Stimulated activated CD4-positive, alpha-beta T cell treated with anti-CD3 and anti-CD28 coated beads, Interleukin-4, amount 100 ng/mL, for 1 hour (primary cell): ENCODE measurements around the gene LHPP.
"Not testable (repeated sequence)": the region's sequence is repeated elsewhere in the genome, so short reads cannot be mapped to it uniquely, and the experiment has no call there.

Source experiments
- DNase-seq: peaks from one replicate; pipeline ENCODE4 v3.0.0-alpha.2; 2020

Gene LHPP

DNA sequence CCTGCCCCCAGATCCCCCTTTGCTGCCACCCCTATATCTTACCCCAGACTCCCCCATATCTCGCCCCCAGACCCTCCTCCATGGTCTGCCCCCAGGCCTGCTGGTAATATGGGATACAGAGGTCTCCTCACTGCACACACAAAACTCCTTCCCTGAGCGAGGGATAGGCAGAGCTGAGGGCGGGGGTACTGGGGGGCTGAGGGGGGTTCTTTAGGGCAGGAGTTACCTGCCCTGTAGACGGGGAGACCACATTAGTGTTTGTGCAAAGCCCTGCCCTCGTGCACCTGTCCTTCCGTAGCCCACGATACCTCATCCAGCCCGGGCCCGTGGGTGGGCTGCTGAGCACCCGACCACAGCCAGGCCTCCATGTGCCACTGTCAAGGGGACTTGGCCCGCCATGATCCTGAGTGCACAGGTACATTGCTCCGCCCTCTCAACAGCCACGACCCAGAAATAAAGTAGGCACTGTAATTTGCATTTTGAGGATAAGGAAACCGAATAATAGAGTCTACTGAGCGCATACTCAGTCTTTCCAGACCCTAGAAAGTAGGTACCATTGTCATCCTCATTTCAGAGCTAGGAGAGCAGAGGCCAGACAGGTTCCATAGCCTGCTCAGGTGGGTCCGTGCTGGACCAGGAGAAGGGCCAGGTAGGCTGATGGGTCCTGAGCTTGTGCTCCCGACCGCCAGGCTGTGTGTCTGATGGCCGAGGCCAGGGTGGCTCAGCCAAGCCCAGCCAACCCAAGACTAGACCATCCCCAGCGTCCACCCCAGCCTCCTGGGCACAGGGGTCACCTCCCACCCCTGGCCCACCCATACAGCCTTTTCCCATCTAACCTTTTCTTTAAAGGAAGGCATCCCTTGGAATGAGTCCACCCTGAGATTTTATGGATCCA lies 115.2 kb downstream of the LHPP start:
- DNase-seq, result no peak

DNA sequence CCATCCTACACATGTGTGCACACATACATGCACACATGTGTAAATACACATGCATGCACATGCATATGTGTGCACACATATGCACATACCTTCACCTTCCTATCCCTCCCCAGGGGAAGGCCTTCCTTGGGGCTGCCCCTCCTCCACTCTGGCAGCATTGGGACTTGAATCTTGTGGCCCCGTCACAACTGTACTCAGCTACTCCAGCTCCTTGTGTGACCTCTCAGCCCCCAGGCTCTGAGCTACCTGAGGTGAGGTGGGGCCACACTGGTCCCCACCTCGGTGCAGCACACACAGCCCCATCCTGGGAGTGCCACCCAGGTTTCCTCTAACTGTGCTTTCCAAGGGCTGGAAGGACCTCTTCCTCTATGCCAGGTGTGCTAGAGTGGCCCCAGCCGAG lies 116.0 kb downstream of the LHPP start:
- no peak for DNase-seq

DNA sequence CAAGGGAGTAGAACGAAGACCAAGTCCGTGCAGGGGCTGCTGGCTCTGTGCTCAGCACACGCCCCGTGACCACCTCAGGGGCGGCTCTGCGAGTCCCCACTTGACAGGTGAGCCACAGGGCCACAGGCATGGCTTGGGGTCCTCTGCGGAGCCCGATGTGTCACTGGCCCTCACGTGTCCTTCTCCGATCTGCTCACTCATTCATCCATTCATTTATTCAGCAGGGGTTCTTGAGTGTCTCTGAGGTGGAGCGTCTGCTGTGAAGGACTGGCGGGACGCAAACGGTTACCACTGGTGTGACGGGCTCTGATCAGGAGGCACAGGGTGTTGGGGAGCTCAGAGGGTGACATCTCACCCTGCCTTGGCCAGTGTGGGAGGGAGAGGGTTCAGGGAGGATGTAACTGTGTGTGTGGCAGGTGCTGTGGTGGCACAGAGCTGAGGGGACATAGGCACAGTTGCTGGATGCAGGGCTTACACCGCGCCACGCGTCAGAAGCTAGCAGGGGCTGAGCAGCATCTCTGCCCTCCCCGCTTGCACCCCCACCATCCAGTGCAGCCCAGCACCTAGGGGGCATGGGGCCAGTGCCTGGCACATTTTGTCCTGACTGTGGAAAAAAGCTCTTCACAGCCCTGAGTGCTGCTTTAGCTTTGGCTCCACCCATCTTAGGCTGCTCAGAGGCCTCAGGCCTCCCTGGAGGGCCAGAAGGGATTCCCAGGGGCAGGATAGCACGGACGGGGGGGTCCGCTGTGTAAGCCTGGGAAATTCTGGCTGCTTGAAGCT lies 116.8 kb downstream of the LHPP start:
- DNase-seq, result no peak

DNA sequence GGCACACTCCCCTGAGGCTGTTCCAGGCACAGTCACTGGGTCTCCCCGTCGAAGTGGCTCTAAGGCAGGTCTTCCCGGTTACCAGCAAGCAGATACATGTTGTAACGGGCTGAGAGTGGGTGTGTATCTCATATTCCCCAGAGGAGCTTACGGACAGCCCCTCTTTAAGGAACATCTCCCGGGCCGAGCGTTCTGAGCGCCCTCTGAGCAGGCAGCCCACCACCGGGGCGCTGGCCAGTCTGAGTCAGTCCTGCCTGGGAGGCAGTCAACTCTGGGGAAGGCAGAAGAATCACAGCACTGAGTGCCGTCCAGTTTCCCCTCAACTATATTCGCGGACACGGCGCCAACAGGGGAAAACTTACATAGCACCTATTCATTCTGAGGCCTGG lies 117.4 kb downstream of the LHPP start:
- no peak for DNase-seq

DNA sequence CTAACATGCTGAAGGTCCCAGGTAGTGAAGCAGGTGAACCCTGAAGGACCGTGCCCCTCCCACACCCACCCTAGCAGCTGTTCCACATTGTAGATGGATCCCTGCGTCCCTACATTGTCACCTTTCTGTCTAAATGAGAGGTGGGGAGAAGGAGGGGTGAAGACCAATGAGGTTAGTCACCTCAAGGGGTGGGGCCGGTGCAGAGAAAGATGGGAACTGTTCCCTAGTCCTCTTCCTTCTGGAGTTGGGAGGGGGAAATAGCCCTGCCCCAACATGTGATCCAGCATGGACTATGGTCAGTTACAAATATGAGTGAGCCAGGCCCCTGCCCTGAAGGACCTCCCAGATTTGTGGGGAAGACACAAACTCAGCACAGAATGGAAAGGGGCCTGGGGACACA lies 124.5 kb downstream of the LHPP start:
- no peak for DNase-seq

DNA sequence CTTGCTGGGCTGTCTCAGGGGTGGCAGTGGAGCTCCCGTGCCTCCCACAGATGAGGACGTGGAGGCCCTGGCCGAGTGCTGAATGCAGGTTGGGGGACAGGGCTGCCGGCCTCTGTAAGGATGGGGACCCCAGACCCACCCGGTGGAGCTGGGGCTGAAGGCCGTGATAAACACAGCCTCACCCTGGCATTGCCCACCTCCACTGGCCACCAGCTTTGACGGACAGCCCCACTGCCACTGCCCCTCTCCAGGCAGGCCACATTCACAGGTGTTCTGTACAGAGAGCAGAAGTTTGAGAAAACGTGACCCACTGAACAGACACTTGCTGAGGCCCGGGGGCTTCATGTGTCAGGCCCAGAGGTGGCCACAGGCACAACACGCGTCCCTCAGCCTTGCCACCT lies 126.2 kb downstream of the LHPP start:
- no peak for DNase-seq

DNA sequence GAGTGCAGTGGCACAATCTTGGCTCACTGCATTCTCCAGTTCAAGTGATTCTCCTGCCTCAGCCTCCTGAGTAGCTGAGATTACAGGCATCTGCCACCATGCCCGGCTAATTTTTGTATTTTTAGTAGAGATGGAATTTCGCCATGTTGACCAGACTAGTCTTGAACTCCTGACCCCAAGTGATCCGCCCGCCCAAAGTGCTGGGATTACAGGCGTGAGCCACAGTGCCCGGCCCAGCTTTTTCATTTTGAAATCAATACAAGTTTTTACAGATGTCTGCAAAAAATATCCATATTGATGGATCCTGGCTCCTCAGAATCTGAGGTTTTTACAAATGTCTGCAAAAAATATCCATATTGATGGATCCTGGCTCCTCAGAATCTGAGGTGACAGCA lies 126.7 kb downstream of the LHPP start:
- not testable (repeated sequence) for DNase-seq

DNA sequence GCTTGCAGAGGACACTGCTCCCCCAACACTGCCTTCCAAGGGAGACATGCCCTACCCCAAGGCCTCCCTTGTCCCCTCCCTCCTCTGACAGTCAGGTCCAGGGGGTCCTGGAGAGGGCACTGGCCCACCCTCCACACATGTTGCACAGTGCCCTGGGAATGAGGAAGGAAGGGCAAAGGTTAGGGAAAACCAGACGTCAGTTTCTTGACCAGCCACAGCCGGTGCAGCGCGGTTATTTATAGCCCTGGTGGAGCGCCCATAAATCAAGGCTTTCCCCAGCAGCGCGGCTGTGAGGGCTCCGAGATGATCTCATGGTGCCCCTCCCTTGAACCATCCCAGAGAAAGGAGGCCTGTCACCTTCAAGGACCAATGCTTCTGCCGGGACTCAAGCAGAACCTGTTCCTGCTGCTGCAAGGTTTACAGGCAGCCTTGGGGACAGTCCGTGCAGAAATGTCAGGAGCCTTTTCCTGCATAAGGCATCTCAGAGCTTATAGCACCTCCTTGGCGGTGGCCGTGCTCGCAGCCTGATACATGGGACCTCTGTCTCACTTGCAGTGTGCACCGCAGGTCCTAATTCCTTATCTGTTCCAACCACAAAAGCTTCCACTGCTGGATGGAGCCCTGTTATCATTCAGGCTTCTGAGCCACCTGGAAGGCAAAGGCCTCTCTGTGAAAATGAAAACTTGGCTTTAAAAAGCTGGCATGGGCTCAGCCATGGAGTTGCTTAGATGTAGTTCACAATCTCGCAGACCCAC lies 127.3 kb downstream of the LHPP start:
- no peak for DNase-seq

DNA sequence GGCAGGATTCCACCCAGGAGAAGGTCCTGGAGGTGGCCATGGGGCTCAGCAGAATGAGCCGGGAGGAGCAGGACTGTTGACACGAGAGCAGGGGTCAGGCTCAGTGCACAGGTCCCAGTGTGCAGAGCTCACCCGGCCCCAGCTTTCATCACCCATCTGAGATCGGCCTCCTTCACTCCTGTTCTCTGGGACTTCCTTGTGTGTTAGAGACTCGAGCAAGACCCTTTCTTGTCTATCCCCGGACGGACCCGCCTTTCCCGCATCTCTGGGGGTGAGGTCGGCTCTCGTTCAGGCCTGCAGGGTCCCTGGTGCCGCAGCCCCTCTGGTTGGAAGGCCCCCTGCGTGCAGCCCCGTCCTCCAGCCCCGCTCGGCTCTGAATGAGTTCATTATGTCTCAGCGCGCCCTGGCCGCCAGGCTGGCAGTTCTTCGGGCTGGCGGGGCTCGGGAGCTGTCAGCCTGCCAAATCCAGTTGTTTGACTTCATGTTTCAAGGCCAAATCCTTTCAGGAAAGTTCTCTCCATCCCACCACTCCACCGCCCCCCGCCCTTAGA lies 127.9 kb downstream of the LHPP start:
- DNase-seq, result no peak

DNA sequence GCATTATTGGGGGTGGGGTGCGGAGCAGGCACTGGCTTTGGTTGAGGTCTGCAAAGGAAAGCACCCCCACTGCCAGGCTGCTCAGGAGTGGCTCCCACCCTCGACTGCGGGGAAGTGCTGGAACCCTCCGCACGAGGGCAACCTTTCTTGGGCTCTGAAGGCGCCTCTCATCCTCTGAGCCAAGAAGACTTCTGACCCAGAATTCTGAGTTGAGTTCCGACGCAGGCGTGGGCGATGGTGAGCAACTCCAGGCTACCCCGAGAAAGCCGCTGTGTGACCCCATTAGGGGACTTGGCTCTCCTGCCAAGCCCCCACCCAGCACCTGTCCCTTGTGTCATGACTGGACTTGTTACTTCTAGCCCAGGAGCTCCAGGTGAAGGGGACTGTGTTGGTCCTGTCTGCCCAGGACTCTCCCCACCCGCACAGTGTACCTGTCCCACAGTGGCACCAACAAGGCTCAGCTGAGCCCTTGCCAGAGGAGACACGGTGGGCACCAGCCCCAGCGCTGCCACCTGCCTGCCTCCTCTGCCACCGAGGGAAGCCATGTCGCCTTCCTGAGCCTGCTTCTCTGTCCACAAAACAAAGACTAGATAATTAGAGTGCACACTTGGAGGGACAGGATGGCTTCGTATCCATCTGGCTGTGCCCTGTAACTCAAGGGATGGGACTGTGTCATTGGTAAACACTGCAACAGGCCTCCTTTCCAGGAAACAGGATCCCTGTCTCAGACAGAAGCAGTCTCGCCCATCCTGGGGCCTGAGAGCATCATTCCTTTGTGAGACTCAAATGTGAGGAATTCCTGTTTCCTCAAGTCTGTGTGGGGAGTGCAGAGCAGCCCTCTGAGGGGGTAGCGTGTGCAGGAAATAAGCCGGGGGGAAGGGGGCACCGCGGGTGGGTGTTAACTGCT lies 128.8 kb downstream of the LHPP start:
- DNase-seq, result no peak

DNA sequence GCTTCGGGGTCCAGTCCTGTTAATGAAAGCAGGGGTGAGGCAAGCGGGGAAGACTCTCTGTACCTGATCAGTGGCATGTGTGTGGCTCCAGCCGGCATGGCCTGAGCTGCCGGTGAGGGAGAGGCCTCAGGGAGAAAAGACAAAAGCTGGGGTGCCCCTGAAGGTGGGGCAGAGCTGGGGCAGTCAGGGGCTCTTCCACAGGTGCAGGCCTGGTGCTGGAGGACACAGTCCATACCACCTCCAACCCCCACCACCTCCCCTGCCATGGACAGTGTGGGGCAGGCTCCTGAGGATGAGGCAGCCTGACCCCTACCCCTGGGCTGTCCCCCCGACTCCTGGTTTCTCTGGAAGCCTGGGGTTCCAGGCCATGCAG lies 129.5 kb downstream of the LHPP start:
- no peak for DNase-seq

DNA sequence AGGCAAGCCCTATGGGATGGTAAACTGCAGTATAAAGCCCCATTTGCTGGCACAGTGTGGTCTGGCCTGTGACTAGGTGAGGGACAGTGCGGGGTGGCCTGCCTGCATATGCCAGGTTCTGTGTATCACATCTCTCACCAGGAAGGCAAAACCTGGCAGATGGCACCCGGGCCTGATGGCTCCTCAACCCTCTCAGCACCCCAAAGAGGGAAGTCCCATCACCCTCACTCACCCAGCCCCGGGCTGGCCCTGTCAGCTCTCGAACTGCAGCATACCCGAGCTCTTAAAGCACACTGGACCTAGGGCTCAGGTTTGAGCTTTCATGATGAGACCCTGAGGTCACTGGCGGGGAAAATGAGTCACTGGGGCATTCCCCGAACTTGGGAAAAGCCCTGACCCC lies 130.5 kb downstream of the LHPP start:
- DNase-seq, result no peak

DNA sequence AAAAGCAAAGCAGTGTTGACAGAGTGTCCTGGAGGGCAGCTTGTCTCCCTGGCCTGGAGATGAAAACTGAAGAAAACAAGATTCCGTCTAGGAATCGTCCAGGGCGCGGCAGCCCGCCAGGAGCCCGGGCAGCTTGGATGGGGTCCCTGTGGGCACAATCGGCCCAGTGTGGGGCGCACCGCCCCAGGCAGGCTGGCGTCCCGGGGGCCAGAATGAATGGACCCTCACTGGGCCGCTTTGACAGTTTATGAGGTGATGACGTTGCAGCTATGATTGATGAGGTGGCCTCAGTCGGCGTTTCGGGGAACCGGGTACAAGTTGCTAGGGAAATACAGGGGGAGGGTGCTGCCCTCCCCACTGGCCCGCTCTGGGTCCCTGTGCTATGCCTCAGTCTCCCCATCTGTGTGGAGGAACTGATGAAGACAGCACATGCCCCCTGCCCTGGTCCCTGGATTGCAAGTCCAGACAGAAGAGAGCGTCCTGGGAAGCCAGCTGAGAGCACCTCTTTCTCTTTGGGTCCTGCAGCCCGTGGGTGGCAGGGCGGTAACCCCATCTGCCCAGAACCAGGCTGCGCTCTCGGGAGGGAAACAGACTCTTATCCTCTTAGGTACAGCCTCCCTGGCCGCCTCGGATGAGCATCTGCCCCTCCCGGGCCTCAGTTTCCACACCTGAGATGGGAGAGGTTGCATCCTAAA lies 131.3 kb downstream of the LHPP start:
- no peak for DNase-seq

DNA sequence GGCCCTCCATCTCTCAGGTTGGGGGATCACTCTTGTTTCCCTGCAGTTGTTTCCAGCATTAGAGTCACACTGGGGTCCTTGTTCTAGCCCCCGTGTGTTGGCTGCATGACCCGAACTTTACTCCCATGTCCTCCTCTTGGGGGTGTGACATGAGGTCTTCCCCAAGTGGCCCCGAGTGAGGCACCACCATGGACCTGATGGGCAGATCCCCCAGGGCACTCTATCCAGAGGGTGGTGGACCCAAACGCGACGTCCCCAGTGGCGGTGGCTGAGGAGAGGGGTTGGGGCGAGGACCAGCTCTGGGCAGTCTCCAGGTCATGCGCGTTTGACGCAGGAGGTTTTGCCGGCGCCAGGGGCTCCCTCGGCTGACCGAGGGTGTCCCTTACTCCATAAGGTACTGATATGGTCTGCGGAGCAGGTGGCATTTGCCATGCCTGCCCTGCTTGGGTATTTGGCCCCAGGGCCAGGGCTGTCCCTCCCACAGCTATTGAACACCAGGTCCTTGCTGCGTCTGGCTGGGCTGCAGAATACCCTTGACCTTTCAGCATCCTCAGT lies 131.9 kb downstream of the LHPP start:
- no peak for DNase-seq

DNA sequence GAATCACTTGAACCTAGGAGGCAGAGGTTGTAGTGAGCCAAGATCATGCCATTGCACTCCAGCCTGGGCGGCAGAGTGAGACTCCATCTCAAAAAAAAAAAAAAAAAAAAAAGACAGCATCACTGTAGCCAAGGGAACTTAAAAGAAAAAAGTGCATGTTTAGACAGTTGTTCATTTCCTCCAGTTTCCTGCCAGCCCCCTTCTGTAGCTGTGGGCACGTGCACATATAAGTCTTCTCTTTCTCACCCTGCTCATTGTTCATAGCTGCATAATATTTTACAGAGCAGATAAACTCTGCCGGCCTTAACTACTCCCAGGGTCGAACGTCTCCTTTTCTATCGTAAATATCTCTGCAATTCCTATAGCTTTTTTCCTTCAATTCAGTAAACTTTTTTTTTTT lies 132.6 kb downstream of the LHPP start:
- DNase-seq, result no peak

DNA sequence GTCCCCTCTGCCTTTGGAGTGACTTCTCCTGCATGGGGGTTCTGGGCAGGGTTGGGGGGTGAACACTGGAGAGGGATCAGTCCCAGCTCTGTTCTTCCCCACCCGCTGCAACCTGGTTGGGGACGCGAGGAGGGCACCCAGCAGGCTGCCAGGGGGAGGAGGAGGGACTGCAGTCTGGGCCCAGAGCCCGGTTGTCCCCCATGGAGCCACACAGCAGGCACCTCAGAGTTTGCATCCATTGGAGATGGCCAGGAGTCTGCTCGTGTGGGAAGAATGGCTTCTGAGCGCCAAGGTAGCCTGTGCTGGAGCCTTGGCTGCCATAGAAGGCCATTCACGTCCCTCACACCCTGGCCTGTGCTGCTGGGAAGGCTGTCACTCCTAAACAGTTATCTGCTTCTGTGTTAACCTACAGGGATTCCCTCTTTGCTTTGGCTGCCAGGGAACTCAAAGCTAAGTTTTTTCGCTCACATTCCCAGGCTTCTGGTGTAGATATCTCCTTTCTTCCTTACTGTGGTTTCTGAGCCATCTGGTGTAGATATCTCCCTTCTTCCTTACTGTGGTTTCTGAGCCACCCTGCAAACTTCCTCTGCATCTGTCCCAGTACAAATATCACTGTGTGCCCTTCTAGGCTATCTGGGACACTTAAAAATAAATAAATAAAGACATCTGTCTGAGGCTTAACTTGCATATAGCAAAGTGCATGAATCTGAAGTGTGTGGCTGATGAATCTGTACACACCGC lies 133.7 kb downstream of the LHPP start:
- DNase-seq, result no peak

DNA sequence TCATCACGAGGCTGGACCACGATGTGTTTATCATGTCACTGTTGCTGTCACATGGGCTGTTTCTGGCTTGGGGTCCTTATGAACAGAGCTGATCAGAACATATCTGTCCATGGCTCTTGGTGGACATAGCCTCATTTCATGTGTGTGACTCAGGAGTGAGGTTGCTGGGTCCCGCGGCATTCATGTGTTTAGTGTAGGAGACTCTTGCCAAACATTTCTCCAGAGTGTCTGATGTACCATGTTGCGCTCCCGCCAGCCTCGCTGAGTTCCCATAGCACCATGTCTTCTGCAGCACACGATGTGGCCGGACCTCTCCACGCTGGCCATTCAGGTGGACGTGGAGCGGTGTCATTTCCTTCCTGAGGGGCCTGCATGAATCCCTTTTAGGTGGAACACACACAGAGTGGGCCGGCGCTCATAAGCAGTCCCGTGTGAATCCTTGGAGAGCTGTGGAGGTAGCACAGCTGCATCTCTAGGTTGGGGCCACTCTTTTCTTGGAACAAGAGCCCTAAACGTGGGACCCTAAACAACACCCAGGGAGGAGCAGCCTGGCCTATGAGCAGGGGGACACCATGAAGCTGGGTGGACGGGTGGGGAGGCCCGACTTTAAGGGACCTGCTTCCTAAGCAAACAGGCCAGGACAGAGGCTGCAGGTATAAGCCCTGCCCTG lies 134.6 kb downstream of the LHPP start:
- no peak for DNase-seq

DNA sequence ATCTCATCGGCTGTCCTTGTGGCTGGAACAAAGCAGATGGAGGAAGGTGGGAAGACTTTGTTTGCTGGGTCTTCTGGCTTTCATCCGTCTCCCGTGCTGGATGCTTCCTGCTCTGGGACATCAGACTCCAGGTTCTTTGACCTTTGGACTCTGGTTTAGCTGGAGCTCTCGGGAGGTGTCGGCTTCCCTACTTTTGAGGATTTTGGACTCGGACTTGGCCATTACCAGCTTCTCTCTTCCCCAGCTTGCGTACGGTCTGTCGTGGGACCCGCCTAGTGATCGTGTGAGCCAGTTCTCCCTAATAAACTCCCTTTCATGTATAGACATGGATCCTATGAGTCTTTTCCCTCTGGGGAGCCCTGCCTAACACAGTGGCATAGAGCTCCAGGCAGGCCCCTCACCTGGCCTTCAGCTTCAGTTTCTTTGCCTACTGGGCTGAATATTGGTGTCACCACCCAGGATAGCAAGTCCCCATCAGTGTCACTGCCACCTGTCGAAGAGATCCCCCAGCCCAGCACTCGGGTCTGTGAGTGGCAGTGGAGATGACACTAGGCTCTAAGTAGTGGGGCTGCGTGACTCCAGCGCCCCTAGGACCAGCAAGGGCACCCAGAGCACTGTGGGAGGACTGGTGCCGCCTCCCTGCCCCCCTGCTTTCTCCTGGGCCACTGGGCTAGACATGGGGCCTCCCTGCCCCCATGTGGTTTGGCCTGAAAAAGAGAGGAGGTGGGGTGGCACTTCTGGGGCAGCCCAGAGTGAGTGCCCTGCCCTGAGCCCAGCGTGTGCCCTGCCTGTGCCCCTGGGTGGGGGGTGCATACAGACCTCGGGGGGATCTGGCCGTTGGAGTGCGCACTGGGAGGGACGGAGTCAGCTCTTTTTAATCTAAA lies 135.6 kb downstream of the LHPP start:
- no peak for DNase-seq

DNA sequence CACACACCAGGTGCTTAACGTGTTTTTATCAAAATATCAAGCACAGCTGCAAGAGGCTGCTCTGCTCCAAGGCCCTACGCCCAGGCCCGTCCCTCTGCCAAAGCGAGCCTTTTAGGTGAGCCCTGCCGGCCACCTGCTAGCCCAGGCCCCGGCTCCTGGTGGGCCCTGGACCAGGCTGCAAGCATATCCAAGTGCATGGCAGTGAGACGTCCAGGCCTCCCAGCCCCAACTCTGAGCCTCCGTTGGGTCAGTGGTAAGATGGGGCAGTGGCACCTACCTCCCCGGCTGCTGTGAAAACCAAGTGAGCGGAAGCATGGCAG lies 136.2 kb downstream of the LHPP start:
- no peak for DNase-seq
